Keratinocyte (primary cell): ENCODE results near the gene DPP10.

Source experiments
- EZH2 ChIP-seq: IDR thresholded peaks from one replicate; pipeline ENCODE4 v1.6.1; 2012; ENCODE audit warnings: inconsistent platforms, mild to moderate bottlenecking, low read length, moderate library complexity
- TF ChIP-seq, protein P1 (sequence below), 3 experiments: IDR thresholded peaks in 1 of 3; conservative IDR thresholded peaks in 1 of 3; optimal IDR thresholded peaks in 1 of 3; 2 replicates in 2 of 3; 3 replicates in 1 of 3; pipeline versions ENCODE3 to v1.5.1; 2011; ENCODE audit warnings: low read length in 3 of 3, mild to moderate bottlenecking in 3 of 3, moderate library complexity in 2 of 3, control low read depth in 1 of 3, inconsistent platforms in 1 of 3; ENCODE audit not compliant: insufficient read depth in 2 of 3; ENCODE audit errors: extremely low read depth in 1 of 3

DNA sequence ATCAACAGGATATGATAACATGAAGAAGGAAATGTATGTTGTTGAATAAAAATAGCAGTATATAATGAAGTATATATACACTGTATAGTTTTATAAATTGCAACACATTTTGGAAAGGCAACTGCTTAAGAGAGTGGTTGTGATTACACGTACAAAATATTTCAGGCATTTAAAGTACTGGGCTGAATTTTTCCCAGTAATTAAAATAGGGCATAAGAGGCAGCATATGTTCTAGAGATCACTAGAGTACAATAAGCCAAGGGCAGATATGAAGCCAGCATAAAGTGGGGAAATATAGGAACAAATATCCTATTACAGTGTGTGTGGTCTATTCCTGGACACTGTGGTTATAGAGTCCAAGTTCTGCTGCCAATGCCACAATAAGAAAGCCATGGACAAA, 14.1 kb downstream of the DPP10 start:
- TF ChIP-seq, protein P1, sequence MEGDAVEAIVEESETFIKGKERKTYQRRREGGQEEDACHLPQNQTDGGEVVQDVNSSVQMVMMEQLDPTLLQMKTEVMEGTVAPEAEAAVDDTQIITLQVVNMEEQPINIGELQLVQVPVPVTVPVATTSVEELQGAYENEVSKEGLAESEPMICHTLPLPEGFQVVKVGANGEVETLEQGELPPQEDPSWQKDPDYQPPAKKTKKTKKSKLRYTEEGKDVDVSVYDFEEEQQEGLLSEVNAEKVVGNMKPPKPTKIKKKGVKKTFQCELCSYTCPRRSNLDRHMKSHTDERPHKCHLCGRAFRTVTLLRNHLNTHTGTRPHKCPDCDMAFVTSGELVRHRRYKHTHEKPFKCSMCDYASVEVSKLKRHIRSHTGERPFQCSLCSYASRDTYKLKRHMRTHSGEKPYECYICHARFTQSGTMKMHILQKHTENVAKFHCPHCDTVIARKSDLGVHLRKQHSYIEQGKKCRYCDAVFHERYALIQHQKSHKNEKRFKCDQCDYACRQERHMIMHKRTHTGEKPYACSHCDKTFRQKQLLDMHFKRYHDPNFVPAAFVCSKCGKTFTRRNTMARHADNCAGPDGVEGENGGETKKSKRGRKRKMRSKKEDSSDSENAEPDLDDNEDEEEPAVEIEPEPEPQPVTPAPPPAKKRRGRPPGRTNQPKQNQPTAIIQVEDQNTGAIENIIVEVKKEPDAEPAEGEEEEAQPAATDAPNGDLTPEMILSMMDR (optimal IDR thresholded peaks at IDR 0.05 in 1 of 3, IDR thresholded peaks at IDR 0.05 in 1 of 3, conservative IDR thresholded peaks at IDR 0.05 in 1 of 3; ENCODE audit: extremely low read depth in 1 of 3, insufficient read depth in 2 of 3, low read length in 3 of 3): no peak
- TF ChIP-seq EZH2: no peak
